ENCODE data around the gene ORAI3.
A peak's percentile ranks its signal among the peaks of the same experiment; 100 is the strongest.

The ORAI3 gene

GRCh38 chr16:30924076-30924912, 24.6 kb upstream of the ORAI3 start (continued):
- TF ChIP-seq ZSCAN4 (tag by site-specific recombination; IDR thresholded peaks at IDR 0.05), result no peak
- TF ChIP-seq PBX3 (CRISPR knock-in tag; IDR thresholded peaks at IDR 0.05), result no peak
- no peak for TF ChIP-seq ZNF37A (tag by site-specific recombination; IDR thresholded peaks at IDR 0.05)
- no peak for TF ChIP-seq ZNF2 (tag by site-specific recombination; IDR thresholded peaks at IDR 0.05)
- TF ChIP-seq INSM2 (tag by site-specific recombination; IDR thresholded peaks at IDR 0.05), result no peak
- TF ChIP-seq TRIM28 (IDR thresholded peaks at IDR 0.05; ENCODE audit: borderline replicate concordance, low read length), result no peak
- TF ChIP-seq HIC1 (tag by site-specific recombination; IDR thresholded peaks at IDR 0.05), result no peak
- TF ChIP-seq ZNF341 (tag by site-specific recombination; IDR thresholded peaks at IDR 0.05; ENCODE audit: low read depth), result no peak
- TF ChIP-seq PATZ1 (tag by site-specific recombination; IDR thresholded peaks at IDR 0.05), result peak; percentile 48; the same call in 1 of the 2 replicates
- no peak for TF ChIP-seq ZNF596 (tag by site-specific recombination; IDR thresholded peaks at IDR 0.05)
- TF ChIP-seq GLI2 (tag by site-specific recombination; IDR thresholded peaks at IDR 0.05; ENCODE audit: borderline replicate concordance, low read depth), result no peak
- no peak for TF ChIP-seq ZNF155 (tag by site-specific recombination; IDR thresholded peaks at IDR 0.05)
- no peak for TF ChIP-seq ZNF473 (tag by site-specific recombination; IDR thresholded peaks at IDR 0.05)
- no peak for TF ChIP-seq ZNF132 (tag by site-specific recombination; IDR thresholded peaks at IDR 0.05; ENCODE audit: borderline replicate concordance)
- TF ChIP-seq ZFP37 (tag by site-specific recombination; IDR thresholded peaks at IDR 0.05), result no peak
- TF ChIP-seq ZBTB8A (tag by site-specific recombination; IDR thresholded peaks at IDR 0.05), result no peak
- TF ChIP-seq ZFP41 (tag by site-specific recombination; IDR thresholded peaks at IDR 0.05; ENCODE audit: borderline replicate concordance), result no peak
- TF ChIP-seq ZNF510 (tag by site-specific recombination; IDR thresholded peaks at IDR 0.05; ENCODE audit: insufficient replicate concordance), result no peak
- TF ChIP-seq SCRT1 (tag by site-specific recombination; IDR thresholded peaks at IDR 0.05; ENCODE audit: borderline replicate concordance), result no peak
- TF ChIP-seq ZNF585B (tag by site-specific recombination; IDR thresholded peaks at IDR 0.05), result no peak
- no peak for TF ChIP-seq PRDM10 (tag by site-specific recombination; IDR thresholded peaks at IDR 0.05)
- no peak for TF ChIP-seq ZBTB1 (tag by site-specific recombination; IDR thresholded peaks at IDR 0.05)
- TF ChIP-seq RBAK (tag by site-specific recombination; IDR thresholded peaks at IDR 0.05), result no peak
- TF ChIP-seq ZNF785 (tag by site-specific recombination; IDR thresholded peaks at IDR 0.05), result 0 out of 2 replicates have a peak, but pooled peaks have one; percentile 45
- no peak for TF ChIP-seq ZNF138 (tag by site-specific recombination; IDR thresholded peaks at IDR 0.05; ENCODE audit: borderline replicate concordance)
- TF ChIP-seq OVOL3 (tag by site-specific recombination; IDR thresholded peaks at IDR 0.05), result no peak
- no peak for TF ChIP-seq BCL11A (tag by site-specific recombination; IDR thresholded peaks at IDR 0.05; ENCODE audit: low read depth)
- no peak for TF ChIP-seq ZNF391 (tag by site-specific recombination; IDR thresholded peaks at IDR 0.05; ENCODE audit: borderline replicate concordance, low read depth)
